HG02885 (cell line): ENCODE measurements around the gene ANKRD13A.
"Not testable (repeated sequence)": the region's sequence is repeated elsewhere in the genome, so short reads cannot be mapped to it uniquely, and the experiment has no call there.

Experiments
- ATAC-seq: cut with Tn5 transposase; IDR thresholded peaks from one replicate; pipeline ENCODE4 v1.9.1; 2021; ENCODE audit warnings: mild to moderate bottlenecking; ENCODE audit not compliant: unreplicated experiment, poor library complexity

The ANKRD13A gene

GRCh38 chr12:110042264-110042663 is 43.0 kb downstream of the ANKRD13A start:
- ATAC-seq = no peak

GRCh38 chr12:110046451-110047187 is 47.4 kb downstream of the ANKRD13A start:
- no peak for ATAC-seq

GRCh38 chr12:110047297-110047940 is 48.2 kb downstream of the ANKRD13A start:
- no peak for ATAC-seq

GRCh38 chr12:110048242-110049027 is 49.2 kb downstream of the ANKRD13A start, which contains the start of gene C12orf76:
Gene C12orf76 (minus strand): TSS chr12:110048522. CDS start chr12:110048495, 27 bp downstream.
- peak; percentile 99 for ATAC-seq

GRCh38 chr12:110049034-110049433 is 49.8 kb downstream of the ANKRD13A start:
- not testable (repeated sequence) for ATAC-seq

- ATAC-seq = not testable (repeated sequence)
These were observed 50.4 kb downstream of the ANKRD13A start for GRCh38 chr12:110049666-110050065.

- no peak for ATAC-seq
These were observed 51.7 kb downstream of the ANKRD13A start for GRCh38 chr12:110050927-110051326.

GRCh38 chr12:110055375-110056352 is 56.4 kb downstream of the ANKRD13A start:
- not testable (repeated sequence) for ATAC-seq

- ATAC-seq = not testable (repeated sequence)
These were observed 57.4 kb downstream of the ANKRD13A start for GRCh38 chr12:110056643-110057042.

GRCh38 chr12:110058875-110059615 is 59.8 kb downstream of the ANKRD13A start:
- ATAC-seq = no peak

- ATAC-seq = no peak
These were observed 60.4 kb downstream of the ANKRD13A start for GRCh38 chr12:110059651-110060000.

GRCh38 chr12:110062241-110062640 is 63.0 kb downstream of the ANKRD13A start:
- ATAC-seq = no peak

GRCh38 chr12:110065540-110065939 is 66.3 kb downstream of the ANKRD13A start:
- ATAC-seq = no peak

GRCh38 chr12:110067531-110067930 is 68.3 kb downstream of the ANKRD13A start:
- ATAC-seq = no peak

GRCh38 chr12:110068115-110068514 is 68.9 kb downstream of the ANKRD13A start:
- not testable (repeated sequence) for ATAC-seq

GRCh38 chr12:110068654-110069053 is 69.4 kb downstream of the ANKRD13A start:
- no peak for ATAC-seq

GRCh38 chr12:110071504-110071903 is 72.3 kb downstream of the ANKRD13A start:
- no peak for ATAC-seq

GRCh38 chr12:110071967-110072366 is 72.7 kb downstream of the ANKRD13A start:
- no peak for ATAC-seq

- ATAC-seq = not testable (repeated sequence)
These were observed 73.4 kb downstream of the ANKRD13A start for GRCh38 chr12:110072636-110073035.
